HG02884 (cell line): ENCODE measurements around the gene ZFPM1.

Experiments used
- ATAC-seq: cut with Tn5 transposase; IDR thresholded peaks from one replicate; pipeline ENCODE4 v1.9.1; 2021; ENCODE audit warnings: mild to moderate bottlenecking, moderate library complexity; ENCODE audit not compliant: unreplicated experiment

The ZFPM1 gene

DNA sequence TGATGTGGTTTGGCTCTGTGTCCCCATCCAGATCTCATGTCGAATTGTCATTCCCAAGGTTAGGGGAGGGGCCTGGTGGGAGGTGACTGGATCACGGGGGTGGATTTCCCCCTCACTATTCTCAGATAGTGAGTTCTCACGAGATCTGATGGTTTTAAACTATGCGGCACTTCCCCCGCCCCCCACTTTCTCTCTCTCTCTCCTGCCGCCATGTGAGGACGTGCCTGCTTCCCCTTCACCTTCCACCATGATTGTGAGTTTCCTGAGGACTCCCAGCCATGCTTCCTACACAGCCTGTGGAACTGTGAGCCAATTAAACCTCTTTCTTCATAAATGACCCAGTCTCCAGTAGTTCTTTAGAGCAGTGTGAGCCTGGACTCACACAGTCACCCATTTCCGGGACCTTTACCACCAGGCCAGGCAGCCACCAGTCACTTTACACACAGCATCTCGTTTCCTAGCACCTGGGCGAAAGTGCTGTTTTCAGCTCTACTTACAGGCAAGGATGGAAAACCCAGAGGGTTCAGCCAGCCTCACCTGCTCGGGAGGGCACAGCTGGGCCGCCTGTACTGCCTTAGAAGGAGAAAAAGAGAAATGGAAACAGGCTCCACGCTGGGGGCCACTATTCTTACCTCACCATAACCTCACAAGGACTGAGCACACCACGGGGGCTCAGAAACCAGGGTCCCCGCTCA lies 103.4 kb downstream of the ZFPM1 start:
- no peak for ATAC-seq

DNA sequence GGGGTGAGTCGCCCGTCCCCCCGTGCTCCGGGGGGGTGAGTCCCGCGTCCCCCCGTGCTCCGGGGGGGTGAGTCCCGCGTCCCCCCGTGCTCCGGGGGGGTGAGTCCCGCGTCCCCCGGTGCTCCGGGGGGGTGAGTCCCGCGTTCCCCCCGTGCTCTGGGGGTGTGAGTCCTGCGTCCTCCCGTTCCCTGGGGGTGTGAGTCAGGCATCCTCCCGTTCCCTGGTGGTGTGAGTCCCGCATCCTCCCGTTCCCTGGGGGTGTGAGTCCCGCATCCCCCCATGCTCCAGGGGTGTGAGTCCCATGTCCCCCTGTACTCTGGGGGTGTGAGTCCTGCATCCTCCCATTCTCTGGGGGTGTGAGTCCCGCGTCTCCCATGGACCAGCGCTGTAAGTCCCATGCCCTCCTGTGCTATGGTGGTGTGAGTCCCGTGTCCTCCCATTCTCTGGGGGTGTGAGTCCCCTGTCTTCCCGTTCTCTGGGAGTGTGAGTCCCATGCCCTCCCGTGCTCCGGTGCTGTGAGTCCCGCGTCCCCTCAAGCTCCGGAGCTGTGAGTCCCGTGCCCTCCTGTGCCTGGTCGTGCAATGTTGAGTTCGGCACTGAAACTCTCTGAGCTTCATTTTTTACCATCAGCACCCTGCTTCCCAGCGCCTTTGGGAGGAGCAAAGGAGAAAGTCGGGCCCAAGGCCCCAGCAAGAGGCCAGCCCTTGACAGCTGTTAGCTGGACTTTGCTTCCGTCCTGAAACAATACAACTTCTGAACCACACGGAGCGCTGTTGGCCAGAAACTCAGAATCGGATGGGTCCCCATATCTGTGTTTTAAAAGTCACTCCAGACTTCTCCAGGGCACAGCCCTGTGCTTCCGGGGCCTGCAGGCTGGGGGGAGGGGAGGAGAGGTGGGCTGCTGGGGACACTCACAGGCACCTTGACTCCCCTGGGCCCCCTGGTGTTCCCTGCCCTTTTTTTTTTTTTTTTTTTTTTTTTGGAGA lies 105.7 kb downstream of the ZFPM1 start:
- no peak for ATAC-seq

DNA sequence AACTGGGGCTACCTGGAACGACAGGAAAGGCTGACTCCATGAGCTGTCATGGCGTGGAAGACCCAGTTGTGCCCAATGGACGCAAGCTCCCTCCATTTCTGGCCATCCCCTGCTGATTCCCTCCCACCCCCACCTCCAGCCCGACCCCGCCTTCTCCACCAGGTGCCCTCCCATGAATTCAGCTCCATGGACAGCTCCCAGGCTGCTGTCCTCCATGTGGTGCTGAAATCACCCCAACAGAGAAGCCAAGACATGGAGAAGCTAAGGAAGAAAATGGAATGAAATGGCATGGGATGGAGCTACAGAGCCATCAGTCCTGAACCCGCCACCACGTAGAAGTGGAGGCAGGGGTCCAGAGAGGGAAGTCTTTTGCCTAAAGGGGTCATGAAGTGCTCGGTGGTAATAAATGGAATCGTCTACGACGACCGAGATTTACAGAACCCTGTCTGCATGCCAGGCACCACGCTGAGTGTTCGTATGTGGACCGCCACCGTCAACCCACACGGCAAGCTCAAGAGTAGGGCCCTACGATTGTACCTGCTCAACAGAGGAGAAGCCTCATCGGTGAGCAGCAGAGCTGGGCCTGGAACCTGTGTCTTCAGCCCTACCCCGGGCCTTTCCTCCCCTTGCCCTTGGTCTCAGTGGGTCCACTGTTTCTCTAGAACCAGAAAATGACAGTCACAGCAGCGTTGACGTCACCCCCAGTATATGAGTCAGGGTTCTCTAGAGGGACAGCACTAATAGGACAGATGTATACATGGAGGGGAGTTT lies 107.8 kb downstream of the ZFPM1 start:
- no peak for ATAC-seq

DNA sequence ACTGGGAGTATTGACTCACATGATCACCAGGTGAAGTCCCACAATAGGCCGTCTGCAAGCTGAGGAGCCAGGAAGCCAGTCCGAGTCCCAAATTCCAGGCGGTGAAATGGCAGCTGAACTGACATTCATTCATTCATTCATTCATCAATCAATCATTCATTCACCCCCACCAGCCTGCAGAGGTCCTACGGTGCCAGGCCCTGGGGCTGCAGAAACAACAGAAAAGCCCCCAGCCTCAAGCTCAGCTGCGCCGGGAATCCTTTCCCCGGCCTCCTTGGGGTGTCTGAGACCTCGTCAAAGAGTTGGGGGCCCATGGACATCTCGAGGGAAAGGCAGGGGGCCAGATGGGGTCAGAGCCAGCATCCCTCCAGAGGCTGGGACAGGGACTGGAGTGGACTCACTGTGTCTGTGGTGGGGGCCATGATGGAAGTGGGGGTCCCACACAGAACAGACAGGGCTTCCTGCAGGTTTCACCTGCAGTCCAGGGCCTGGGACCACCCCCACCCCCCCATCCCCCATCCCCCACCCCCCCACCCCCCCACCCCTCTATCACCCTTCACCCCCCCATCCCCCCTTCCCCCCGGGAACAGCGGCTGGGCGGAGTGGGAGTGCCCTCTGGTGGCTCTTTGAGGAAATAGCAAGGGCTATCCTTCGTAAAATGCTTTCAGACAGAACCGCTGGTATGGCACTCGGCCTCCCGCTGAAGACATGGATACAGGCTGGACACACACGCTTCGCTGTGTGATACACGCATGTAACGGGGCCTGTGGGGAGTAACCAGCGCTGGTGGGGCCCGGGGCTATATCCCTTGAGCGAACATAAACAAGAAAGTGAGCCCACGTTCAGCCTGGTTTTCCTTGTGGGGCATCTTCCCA lies 108.6 kb downstream of the ZFPM1 start:
- no peak for ATAC-seq

DNA sequence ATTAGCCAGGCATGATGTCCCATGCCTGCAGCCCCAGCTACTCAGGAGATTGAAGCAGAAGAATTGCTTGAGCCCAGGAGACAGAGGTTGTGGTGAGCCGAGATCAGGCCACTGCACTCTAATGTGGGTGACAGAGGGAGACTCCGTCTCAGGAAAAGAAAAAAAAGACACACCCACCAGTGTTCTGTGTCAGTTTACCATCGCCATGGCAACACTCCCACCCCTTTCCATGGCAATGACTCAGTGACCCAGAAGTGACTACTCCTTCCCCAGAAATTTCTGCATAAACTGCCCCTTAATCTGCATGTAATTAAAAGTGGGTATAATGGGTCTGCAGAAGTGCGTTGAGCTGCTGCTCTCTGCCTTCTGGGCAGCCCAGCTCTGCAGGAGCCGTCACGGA lies 113.1 kb downstream of the ZFPM1 start:
- no peak for ATAC-seq

DNA sequence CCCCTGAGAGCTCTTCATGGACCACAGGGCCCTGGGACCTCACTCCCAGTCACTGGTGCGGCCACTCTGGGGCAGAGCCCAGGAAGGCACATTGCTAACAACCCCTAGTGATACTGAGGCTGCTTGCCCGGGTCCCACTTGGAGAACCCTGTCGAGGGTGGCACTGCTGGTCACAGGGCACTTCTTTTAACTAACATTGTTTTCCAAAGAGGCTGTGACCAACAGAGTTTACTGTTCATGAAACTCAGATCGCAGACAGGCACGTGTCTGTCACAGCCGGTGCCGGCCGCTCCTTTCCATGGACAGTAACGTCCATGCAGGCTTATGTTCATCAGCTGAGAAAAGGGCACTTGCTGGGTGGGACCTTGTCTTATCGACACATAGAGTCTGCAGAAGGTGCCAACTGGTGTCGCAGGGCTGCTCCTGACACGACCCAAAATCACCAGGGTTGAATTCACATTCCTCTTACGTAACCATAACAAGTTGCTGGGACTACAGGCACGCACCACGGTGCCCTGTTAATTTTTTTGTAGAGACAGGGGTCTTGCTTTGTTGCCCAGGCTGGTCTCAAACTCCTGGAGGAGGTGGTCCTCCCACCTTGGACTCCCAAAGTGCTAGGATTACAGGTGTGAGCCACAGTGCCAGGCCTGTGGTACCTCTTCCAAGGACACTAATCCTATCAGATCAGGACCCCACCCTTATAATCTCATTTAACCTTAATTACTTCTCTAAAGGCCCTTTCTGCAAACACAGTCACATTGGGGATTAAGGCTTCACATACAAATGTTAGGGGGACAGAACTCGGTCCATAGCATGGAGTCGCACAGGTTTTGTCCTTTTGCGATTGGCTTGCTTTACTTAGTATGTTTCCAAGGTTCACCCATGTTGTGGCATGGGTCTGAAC lies 115.9 kb downstream of the ZFPM1 start:
- no peak for ATAC-seq

DNA sequence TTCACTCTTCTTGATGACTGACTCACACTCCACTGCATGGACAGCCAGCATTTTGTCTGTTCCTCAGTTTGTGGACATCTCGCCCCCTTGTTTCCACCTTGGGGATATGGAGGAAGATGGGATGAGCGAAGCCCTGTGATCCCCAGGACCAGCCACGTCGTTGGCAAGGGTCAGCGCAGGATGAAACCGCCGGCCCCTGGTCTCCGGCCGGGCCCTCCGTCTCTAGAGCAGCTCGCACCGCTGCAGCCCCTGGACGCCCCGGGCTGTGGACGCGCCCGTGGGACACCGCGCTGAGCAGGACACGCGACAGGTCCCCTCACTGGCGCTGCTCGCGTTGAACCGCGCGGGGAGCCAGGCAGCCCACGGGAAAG lies 116.5 kb downstream of the ZFPM1 start:
- ATAC-seq, result peak; percentile 25

DNA sequence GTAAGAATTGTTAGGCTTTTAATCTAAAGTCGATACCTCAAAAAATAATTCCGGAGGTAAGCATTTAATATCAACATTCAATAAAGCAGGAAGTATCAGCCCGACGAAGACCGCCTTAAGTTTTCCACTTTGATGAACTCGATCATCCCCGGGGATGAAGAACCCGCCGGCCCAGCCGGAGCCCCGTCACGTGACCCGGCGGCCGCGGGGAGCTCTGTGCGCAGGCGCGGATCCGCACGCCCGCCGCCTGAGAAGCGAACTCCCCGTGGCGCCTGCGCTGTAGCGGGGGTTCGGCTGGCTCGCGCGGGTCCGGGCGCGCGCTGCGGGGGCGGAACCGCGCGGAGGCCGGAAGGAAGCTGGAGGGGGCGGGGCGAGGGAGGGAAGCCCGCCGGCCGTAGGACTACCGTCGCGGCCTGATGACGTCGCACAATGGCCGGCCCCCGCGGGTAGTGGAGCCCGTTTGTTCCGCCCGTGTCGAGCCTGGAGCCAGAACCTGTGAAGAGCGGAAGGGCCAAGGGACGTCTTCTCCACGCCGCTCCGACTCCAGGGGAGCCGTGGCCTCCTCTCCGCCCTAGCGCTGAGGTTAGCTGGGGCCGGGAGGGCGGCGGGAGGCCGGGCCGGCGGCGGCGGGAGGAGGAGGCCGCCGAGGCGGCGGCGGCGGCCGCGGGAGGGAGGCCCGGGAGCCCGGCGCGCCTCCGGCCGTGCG lies 117.1 kb downstream of the ZFPM1 start, which contains the start of gene ZC3H18:
ZC3H18 (plus strand) TSS at position 419 of the 706 bp plus-strand sequence. CDS start 6,721 bp downstream, outside the sequence.
- peak; percentile 64 for ATAC-seq

DNA sequence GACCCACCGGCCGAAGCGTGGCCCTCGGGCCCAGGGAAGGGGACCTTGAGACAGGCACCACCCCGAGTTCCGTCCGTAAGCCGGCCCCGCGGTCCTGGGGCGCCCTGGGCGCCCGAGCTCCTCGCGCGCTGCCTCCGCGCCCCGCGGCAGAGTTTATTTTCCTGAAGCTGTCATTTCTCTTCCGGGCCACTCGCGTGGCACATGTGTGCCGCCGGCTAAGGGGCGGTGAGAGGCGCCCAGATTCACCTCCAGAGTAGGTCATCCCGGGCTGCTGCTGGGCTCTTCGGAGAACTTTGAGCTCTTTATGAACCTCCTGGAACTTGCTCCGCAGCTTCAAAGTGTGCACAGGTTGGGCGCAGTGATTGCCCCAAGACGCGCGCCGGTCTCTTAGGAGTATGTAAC lies 117.6 kb downstream of the ZFPM1 start:
- ATAC-seq, result no peak

DNA sequence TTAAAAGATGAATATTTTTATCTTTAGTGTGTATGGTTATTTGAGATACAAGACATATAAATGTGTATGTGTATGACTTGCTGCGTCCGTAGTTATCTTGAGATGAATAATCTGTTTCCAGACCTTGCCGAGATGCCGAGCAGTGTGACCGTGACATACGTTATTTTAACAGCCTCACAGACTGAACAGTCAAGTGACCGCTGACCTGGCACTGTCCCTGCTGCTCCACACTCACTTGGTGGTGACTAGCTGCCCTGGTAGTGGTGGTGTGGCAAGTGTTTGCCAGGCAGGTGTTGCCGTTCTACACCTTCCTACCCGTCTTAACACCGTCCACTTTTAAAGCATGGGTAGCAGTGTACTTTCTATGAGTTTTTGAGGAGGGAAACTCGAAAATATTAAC lies 122.2 kb downstream of the ZFPM1 start:
- no peak for ATAC-seq

DNA sequence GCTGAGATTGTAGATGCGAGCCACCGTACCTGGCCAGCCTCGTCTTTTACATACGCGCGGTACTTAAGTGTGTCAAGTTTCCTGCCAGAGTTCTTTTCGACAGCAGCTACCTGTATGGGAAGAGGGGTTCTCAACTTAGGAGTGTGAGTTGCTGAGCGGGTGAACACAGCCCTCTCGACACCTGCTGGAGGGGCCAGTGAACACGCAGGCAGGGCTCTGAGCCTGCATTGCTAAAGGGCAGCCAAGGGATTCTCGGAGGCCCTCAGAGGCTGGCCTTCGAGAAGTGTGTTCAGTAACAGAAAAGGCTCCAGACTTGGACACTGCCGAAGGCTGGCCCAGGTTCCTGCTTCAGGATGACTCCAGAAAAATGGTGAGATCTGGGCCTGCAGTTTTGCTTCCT lies 123.2 kb downstream of the ZFPM1 start:
- ATAC-seq, result no peak

DNA sequence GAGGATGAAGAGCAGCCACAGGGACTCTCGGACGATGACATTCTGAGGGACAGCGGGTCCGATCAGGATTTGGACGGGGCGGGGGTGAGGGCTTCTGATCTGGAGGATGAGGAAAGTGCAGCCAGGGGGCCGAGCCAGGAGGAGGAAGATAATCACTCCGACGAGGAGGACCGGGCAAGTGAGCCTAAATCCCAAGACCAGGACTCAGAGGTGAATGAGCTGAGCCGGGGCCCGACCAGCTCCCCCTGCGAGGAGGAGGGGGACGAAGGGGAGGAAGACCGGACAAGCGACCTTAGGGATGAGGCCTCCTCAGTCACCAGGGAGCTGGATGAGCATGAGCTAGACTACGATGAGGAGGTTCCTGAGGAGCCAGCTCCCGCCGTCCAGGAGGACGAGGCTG lies 124.1 kb downstream of the ZFPM1 start:
- no peak for ATAC-seq

DNA sequence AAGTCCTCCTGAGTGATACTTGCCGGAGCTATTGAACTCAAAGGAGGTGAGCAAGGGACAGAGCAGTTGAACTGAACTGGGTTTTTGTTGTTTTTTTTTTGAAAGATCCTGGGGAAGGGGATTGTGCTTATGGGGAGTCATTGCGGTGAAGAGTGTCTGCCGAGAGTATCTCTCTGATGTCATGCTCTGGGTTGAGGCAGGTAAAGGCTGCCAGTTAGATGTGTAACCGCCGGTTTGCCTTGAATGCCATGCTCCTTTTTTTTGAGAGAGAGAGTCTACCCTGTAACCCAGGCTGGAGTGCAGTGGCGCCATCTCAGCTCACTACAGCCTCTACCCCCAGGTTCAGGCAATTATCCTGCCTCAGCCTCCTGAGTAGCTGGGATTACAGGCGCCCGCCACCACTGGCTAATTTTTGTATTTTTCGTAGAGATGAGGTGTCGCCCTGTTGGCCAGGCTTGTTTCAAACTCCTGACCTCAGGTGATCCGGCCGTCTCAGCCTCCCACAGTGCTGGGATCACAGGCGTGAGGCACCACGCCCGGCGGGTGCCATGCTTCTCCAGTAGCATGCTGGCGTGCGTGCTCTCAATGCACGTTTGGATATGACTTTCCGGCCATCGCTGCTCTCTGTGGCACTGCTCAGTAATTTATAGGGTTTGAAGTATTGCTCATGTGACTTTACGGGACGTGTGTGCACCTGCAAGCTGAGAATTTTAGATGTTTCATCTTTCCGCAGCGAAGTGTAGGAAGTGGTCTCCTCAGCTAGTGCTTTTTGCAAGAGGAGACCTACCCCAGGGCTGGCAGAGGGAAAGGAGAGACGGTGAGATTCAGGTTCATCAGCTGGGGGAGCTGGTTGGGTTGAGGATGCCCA lies 125.6 kb downstream of the ZFPM1 start:
- ATAC-seq, result no peak

DNA sequence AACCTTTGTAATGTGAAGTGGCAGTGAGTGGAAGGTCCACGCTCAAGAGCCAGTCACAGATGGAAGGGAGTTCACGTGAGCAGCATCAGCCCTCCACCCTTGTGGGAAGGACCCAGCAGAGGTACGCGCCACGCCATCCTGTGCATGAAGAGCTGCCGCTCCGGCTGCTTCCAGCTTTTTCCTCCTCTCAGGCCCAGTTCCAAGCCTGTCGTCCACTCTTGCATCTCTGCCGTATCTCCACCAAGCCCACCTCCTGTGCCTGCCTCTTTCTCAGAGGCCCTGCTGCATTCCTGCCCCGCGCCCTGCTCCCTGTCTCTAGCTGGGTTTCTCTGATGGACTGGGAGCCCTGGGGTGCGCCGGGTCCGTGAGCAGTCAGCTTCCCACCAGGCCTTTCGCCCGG lies 127.3 kb downstream of the ZFPM1 start:
- ATAC-seq, result no peak

DNA sequence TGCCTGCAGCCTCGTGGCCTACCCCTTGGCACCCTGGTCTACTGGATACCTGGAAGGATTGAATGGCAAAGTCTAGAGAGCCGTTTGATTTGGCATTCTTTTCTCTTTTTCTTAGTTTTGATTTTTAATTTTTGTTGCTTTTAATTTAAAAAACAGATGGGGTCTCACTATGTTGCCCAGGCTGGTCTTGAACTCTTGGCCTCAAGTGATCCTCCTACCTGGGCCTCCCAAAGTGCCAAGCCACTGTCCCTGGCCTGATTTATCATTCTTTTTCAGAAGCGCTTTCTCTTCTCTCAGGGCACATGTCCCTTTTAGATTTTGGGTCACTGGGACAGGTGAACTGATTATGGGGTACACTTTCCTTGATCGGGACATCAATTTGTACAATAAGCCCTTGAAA lies 128.0 kb downstream of the ZFPM1 start:
- no peak for ATAC-seq

DNA sequence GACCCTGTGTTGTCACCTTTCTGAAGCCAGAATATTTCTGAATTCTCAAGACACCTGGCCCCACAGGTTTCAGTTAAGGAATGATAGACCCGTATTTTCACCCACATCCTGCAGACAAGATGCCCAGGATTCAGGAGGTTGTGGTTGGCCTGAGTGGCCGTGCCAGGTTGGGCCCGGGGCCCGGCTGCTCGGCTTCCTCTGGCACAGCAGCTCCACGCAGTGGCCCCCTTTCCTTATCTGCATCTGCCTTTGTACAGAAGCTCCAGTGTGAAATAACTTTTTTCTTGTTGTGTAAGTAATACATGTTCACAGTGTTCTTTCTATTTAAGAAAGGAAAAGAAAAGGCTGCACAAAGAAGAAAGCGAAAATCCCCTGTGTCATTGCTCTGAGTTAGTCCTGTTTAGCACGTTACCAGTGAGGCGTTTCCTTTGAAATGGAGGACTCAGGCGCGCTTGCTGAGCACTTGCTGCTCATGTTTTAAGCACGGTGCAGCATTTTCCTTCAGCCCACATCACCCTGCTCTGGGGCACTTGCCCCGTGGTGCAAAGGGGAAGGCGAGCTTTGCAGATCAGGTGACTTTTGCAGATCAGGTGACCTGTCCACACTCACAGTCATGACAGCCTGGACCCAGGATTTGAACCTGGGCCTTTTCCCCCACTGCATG lies 130.0 kb downstream of the ZFPM1 start:
- ATAC-seq, result no peak

DNA sequence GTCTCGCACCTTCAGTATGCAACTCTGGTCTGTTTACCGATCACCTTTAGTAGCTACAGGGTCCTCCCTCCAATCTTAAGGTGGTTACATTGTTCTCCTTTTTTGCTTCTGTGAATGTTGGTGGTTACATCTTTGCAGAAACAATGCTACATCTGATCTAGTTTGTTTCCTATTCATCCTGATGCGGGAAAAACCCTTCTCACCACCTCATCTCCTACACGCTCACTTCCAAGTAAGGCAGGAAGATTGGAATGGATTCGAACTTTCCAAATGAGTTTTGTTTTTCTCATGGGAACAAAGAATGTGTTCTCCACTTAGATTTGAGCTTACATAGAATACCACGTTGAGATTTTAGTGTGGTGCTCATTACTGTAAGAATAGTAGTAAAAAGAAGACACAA lies 131.6 kb downstream of the ZFPM1 start:
- no peak for ATAC-seq
